Body of pancreas (tissue), 4 donors: ENCODE data around the gene CTNNBIP1. TPM values are rescaled to one million over a fixed set of nuclear protein-coding genes. Genes with fewer than 3 reads are reported as not detected.

ENCODE experiments used
- ATAC-seq: fragments of 150-250 bp; one replicate; pipeline ENCODE4 v1.9.1; 2016
- DNase-seq, 4 donors: peaks; one replicate each; pipeline ENCODE4 v3.0.0-alpha.2; 2019
- H3K27ac ChIP-seq, 4 donors: fragments of 200-600 bp; sonication (generic); 1 replicate in 3 of 4; 2 replicates in 1 of 4; pipeline versions ENCODE4 v1.5.1 to v1.6.1; 2016 to 2019; ENCODE audit warnings: mild to moderate bottlenecking in 1 of 4, mixed read lengths in 1 of 4, moderate library complexity in 1 of 4
- H3K27me3 ChIP-seq, 2 donors: fragments of 200-600 bp; sonication (generic); one replicate each; pipeline ENCODE4 v1.6.0; 2016; ENCODE audit warnings: mild to moderate bottlenecking in 1 of 2
- H3K36me3 ChIP-seq, 2 donors: fragments of 200-600 bp; sonication (generic); replicated peaks in 1 of 2; 2 replicates each; pipeline ENCODE4 v1.5.1; 2016; ENCODE audit warnings: low read depth in 2 of 2; ENCODE audit not compliant: insufficient read depth in 1 of 2
- H3K4me1 ChIP-seq: fragments of 200-600 bp; sonication (generic); one replicate; pipeline ENCODE4 v1.6.0; 2016
- H3K4me3 ChIP-seq, 2 donors: fragments of 200-600 bp; sonication (generic); 1 replicate in 1 of 2; 2 replicates in 1 of 2; pipeline ENCODE4 v1.5.1; 2016 to 2019
- H3K9me3 ChIP-seq, 3 donors: fragments of 200-600 bp; sonication (generic); 1 replicate in 2 of 3; 2 replicates in 1 of 3; pipeline ENCODE4 v1.5.1; 2016
- CTCF ChIP-seq, 7 experiments: fragments of 450-650 bp in 4 of 7; fragments of 200-600 bp in 3 of 7; sonication (generic) in 3 of 7; IDR thresholded peaks; one replicate each; pipeline ENCODE4 v1.5.1; 2016 to 2019; ENCODE audit warnings: antibody characterized with exemption in 7 of 7
- POLR2A ChIP-seq, 3 donors: fragments of 450-650 bp; IDR thresholded peaks; one replicate each; pipeline ENCODE4 v1.6.1; 2016; ENCODE audit warnings: antibody characterized with exemption in 3 of 3, mild to moderate bottlenecking in 2 of 3
- WGBS, 2 donors: methylation state at CpG; one replicate each; pipeline ENCODE4 v1.1.5; 2017; 5-methylcytosine and 5-hydroxymethylcytosine counted together
- intact Hi-C: fragments of 100-400 bp; cut with DNase I; formaldehyde crosslinking; loops from one replicate; pipeline ENCODE4 v1.15.1; 2023
- total RNA-seq, 2 donors: library from RNA; depleted of rRNA; stranded (reverse); fragments of >200 nt; gene quantifications; one replicate each; pipeline ENCODE4 v1.1.0, GENCODE V29; 2016

The CTNNBIP1 gene
- total RNA-seq, 2 donors from 2014 or later: 20.1 to 24.6 TPM

GRCh38 chr1:9888886-9889285 is 21.2 kb downstream of the CTNNBIP1 start:
- ATAC-seq: no peak
- H3K4me1 ChIP-seq: peaks cover 25% of the 10 kb centered on the region
- WGBS, 2 donors: 89 to 100% methylated on average over 2 to 9 of the region's 9 CpGs
- intact Hi-C loops: no loop called here
- no peaks in the 10 kb centered on the region for H3K27me3 ChIP-seq
- no peaks in the 10 kb centered on the region for H3K9me3 ChIP-seq
- TF ChIP-seq CTCF (IDR thresholded peaks at IDR 0.05): no peak
- TF ChIP-seq POLR2A (IDR thresholded peaks at IDR 0.05): no peak
- H3K36me3 ChIP-seq: no peaks in the 10 kb centered on the region
- no peak overlapping the region for H3K27ac ChIP-seq
- DNase-seq: no peak
- no peak overlapping the region for H3K4me3 ChIP-seq

- no peak for ATAC-seq
- Histone ChIP-seq H3K4me3 (no peak overlapping the region), H3K4me1 (peaks cover 10% of the 10 kb centered on the region), H3K36me3 (no peaks in the 10 kb centered on the region), H3K27ac (no peak overlapping the region), H3K9me3 (no peaks in the 10 kb centered on the region), H3K27me3 (no peaks in the 10 kb centered on the region)
- no peak for DNase-seq
- intact Hi-C loops: no loop called here
- TF ChIP-seq CTCF (IDR thresholded peaks at IDR 0.05) (no peak), POLR2A (IDR thresholded peaks at IDR 0.05) (no peak)
- WGBS, 2 donors: 91 to 94% methylated on average over 4 of the region's 4 CpGs
These were observed 23.0 kb downstream of the CTNNBIP1 start for GRCh38 chr1:9887070-9887469.

DNA sequence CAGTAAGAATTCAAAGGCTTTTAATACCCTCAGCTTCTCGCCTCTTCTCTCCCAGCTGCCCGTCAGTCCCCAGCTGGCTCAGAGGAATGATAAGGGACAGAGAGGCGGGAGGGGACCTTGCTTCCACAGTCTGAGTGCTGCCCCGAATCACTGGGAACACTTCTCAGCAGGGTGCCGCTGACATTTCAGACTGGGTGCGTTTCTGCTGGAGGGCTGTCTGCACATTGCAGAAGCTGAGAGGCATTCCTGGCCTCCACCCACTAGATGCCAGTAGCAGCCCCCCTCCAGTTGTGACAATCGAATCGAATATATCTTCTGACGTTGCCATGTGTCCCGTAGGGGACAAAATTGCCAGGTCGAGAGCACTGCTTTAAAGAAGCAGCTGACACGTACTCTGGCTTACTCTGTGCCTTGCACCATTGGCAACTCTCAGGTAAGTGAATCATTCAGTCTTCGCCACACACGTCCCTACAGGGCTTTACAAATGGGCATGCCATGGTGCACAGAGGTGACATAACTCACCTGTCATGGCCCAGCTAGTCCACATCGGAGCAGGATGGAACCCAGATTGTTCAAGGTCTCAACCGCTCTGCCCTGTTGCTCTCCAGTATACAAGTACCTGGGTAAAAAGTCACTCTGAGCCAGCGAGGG is 23.9 kb downstream of the CTNNBIP1 start:
- Histone ChIP-seq H3K27me3 (no peaks in the 10 kb centered on the region), H3K27ac (no peak overlapping the region), H3K9me3 (no peaks in the 10 kb centered on the region), H3K4me3 (no peak overlapping the region), H3K36me3 (no peaks in the 10 kb centered on the region), H3K4me1 (peaks cover 10% of the 10 kb centered on the region)
- intact Hi-C loops: no loop called here
- TF ChIP-seq POLR2A (IDR thresholded peaks at IDR 0.05) (no peak), CTCF (IDR thresholded peaks at IDR 0.05) (no peak)
- WGBS, 2 donors: 77 to 90% methylated on average over 11 to 17 of the region's 17 CpGs
- DNase-seq (no peak), ATAC-seq (no peak)

DNA sequence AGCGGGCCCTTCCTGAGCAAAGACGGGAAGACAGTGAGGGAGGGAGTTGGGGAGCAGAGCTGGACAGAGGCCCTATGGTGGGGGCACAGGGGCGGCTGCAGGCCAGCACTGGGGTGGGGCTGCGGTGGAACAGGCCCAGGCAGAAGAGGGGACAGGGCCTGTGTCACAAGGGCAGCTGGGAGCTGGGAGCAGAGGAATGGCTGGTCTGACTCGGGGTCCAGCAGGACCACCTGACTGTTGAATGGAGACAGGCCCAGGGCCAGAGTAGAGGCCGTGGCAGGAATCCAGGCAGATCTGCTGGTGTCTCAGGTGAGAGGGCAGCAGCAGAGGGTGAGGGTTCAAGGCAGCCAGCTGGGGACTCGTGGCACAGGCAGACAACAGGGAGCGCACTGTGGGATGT is 25.3 kb downstream of the CTNNBIP1 start:
- DNase-seq (no peak), ATAC-seq (no peak)
- Histone ChIP-seq H3K36me3 (no peaks in the 10 kb centered on the region), H3K9me3 (no peaks in the 10 kb centered on the region), H3K27ac (no peak overlapping the region), H3K27me3 (no peaks in the 10 kb centered on the region), H3K4me1 (no peaks in the 10 kb centered on the region), H3K4me3 (no peak overlapping the region)
- WGBS, 2 donors: 84 to 91% methylated on average over 8 of the region's 8 CpGs
- TF ChIP-seq POLR2A (IDR thresholded peaks at IDR 0.05) (no peak), CTCF (IDR thresholded peaks at IDR 0.05) (no peak)
- intact Hi-C loops: no loop called here
